Natural killer cell (primary cell): ENCODE measurements around the gene RALGPS2. TPM values are rescaled to one million over a fixed set of nuclear protein-coding genes. Genes with fewer than 3 reads are reported as not detected.

Experiments used
- ATAC-seq, 3 donors: fragments of 150-1000 bp in 2 of 3; fragments of 200-7000 bp in 1 of 3; cut with Tn5 transposase; 1 replicate in 1 of 3; 2 replicates in 2 of 3; pipeline ENCODE4 v1.10.0; 2021; ENCODE audit warnings: mild to moderate bottlenecking in 2 of 3, moderate library complexity in 2 of 3
- DNase-seq, 2 donors: peaks; one replicate each; pipeline versions ENCODE4 v3.0.0 to v3.0.0-alpha.2; 2013 to 2021; ENCODE audit warnings: mixed read lengths in 1 of 2
- H3K27ac ChIP-seq: one replicate; pipeline ENCODE4 v1.5.1; 2013; ENCODE audit warnings: mild to moderate bottlenecking, low read length
- H3K27me3 ChIP-seq: one replicate; pipeline ENCODE4 v1.6.1; 2013; ENCODE audit warnings: low read length; ENCODE audit not compliant: control insufficient read depth, insufficient read depth
- H3K36me3 ChIP-seq: one replicate; pipeline ENCODE4 v1.6.1; 2013; ENCODE audit warnings: low read length; ENCODE audit not compliant: control insufficient read depth, insufficient read depth
- H3K4me1 ChIP-seq: one replicate; pipeline ENCODE4 v1.6.1; 2013; ENCODE audit warnings: low read length; ENCODE audit not compliant: control insufficient read depth, insufficient read depth
- H3K4me3 ChIP-seq: one replicate; pipeline ENCODE4 v1.5.1; 2013; ENCODE audit warnings: low read length
- H3K9me3 ChIP-seq: one replicate; pipeline ENCODE4 v1.6.1; 2013; ENCODE audit warnings: low read length; ENCODE audit not compliant: control insufficient read depth, insufficient read depth
- H3K27ac Mint-ChIP-seq, 2 donors: one replicate each; pipeline ENCODE4 v1.8.0; 2022; ENCODE audit warnings: mild to moderate bottlenecking in 2 of 2, mixed read lengths in 2 of 2, moderate library complexity in 1 of 2
- H3K27me3 Mint-ChIP-seq, 2 donors: one replicate each; pipeline ENCODE4 v1.8.0; 2022; ENCODE audit warnings: low read depth in 2 of 2, mixed read lengths in 2 of 2
- H3K36me3 Mint-ChIP-seq: one replicate; pipeline ENCODE4 v1.8.0; 2022; ENCODE audit warnings: mixed read lengths
- H3K4me1 Mint-ChIP-seq, 2 donors: one replicate each; pipeline ENCODE4 v1.8.0; 2022; ENCODE audit warnings: mixed read lengths in 2 of 2
- H3K4me3 Mint-ChIP-seq: one replicate; pipeline ENCODE4 v1.8.0; 2022; ENCODE audit warnings: mild to moderate bottlenecking, moderate library complexity, mixed read lengths
- H3K9me3 Mint-ChIP-seq, 2 donors: one replicate each; pipeline ENCODE4 v1.8.0; 2022; ENCODE audit warnings: mixed read lengths in 2 of 2
- CTCF ChIP-seq: fragments of 200-600 bp; IDR thresholded peaks from one replicate; pipeline ENCODE4 v1.8.0; 2022; ENCODE audit warnings: antibody characterized with exemption
- WGBS: methylation state at CpG from one replicate; pipeline ENCODE4 v1.1.7; 2013; ENCODE audit warnings: missing lambda C conversion rate; ENCODE audit not compliant: insufficient coverage; 5-methylcytosine and 5-hydroxymethylcytosine counted together
- intact Hi-C: fragments of 100-400 bp; cut with micrococcal nuclease; formaldehyde crosslinking; loops from one replicate; pipeline ENCODE4 v1.14.2; 2022
- total RNA-seq, 4 donors: library from RNA; stranded (reverse); fragments of 120-200 nt in 1 of 4; gene quantifications; one replicate each; pipeline versions ENCODE4 v1.2.3 to v1.2.4, GENCODE V29; 2013 to 2022

Gene RALGPS2
- total RNA-seq, 3 donors from 2014 or later (not counting 1 experiment from before 2014, with no cell fraction given): 11.1 to 12.4 (median 11.8) TPM

DNA sequence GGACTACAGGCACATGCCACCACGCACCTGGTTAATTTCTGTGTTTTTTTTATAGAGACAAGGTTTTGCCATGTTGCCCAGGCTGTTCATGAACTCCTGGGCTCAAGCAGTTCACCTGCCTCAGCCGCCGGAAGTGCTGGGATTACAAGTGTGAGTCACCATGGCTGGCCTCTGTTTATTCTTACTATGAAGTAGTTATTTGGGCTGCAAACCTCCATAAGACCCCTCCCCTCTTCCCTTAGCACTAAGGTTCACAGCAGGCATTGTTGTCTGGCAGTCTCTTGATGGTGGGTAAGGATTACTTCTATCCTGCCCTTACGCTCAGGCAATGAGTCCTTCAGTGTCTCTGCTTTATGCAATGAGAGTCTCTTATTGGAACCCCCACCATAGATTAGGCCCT is 94.1 kb downstream of the RALGPS2 start:
- H3K27ac ChIP-seq: no peak overlapping the region
- no peak for TF ChIP-seq CTCF
- H3K9me3 Mint-ChIP-seq: no peaks in the 10 kb centered on the region
- no peaks in the 10 kb centered on the region for H3K9me3 ChIP-seq
- no peaks in the 10 kb centered on the region for H3K4me1 ChIP-seq
- no peak overlapping the region for H3K27ac Mint-ChIP-seq
- H3K4me3 ChIP-seq: no peak overlapping the region
- peaks cover 0 to 5% of the 10 kb centered on the region in 2 donors for H3K4me1 Mint-ChIP-seq
- 100% methylated on average over 4 of the region's 4 CpGs for WGBS
- no peak for DNase-seq
- H3K36me3 ChIP-seq: no peaks in the 10 kb centered on the region
- no peaks in the 10 kb centered on the region for H3K36me3 Mint-ChIP-seq
- intact Hi-C loops: no loop called here
- no peaks in the 10 kb centered on the region for H3K27me3 ChIP-seq
- ATAC-seq: no peak
- no peaks in the 10 kb centered on the region for H3K27me3 Mint-ChIP-seq
- no peak overlapping the region for H3K4me3 Mint-ChIP-seq

DNA sequence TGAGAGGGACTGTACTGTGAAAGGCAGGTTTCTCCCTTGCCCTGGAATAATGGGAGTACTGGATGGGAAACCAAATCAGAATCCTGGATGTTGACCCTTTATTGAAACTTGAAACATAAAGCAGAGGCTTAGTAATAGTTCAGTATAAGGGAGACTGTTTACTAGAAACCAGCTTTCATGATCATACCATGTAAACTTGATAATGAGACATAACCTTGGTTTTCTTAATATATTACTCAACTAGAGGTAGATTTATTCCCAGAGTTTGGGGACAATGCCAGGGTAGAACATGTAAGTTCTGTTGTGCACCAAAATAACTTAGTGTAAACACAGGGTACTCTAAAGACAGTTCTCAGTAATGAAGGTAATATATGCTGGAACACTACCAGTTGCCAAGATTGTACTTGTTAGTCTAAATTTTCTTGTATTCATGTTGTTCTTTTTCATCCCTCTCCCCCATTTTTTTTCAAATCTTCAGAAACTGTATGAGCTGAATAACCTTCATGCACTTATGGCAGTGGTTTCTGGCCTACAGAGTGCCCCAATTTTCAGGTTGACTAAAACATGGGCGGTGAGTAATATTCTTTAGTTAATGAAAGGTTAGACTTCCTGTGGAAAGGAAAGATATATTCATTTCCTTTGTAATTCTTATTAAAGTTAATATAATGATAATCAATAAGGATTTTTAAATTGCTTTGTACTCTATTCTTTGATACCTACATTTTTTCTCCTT is 96.3 kb downstream of the RALGPS2 start:
- H3K4me3 Mint-ChIP-seq: no peak overlapping the region
- Histone ChIP-seq H3K9me3 (no peaks in the 10 kb centered on the region), H3K4me1 (no peaks in the 10 kb centered on the region), H3K4me3 (no peak overlapping the region), H3K36me3 (no peaks in the 10 kb centered on the region), H3K27me3 (no peaks in the 10 kb centered on the region), H3K27ac (no peak overlapping the region)
- no CpG with 5 or more reads among the region's 1 CpG for WGBS
- no peak for TF ChIP-seq CTCF
- no peaks in the 10 kb centered on the region for H3K27me3 Mint-ChIP-seq
- ATAC-seq: no peak
- H3K36me3 Mint-ChIP-seq: no peaks in the 10 kb centered on the region
- intact Hi-C loops: no loop called here
- no peaks in the 10 kb centered on the region for H3K9me3 Mint-ChIP-seq
- H3K27ac Mint-ChIP-seq: no peak overlapping the region
- peaks cover 0 to 5% of the 10 kb centered on the region in 2 donors for H3K4me1 Mint-ChIP-seq
- DNase-seq: no peak

- Histone ChIP-seq H3K36me3 (no peaks in the 10 kb centered on the region), H3K27ac (no peak overlapping the region), H3K4me3 (no peak overlapping the region), H3K27me3 (no peaks in the 10 kb centered on the region), H3K9me3 (no peaks in the 10 kb centered on the region), H3K4me1 (no peaks in the 10 kb centered on the region)
- Mint-ChIP-seq H3K4me3 (no peak overlapping the region), H3K36me3 (no peaks in the 10 kb centered on the region), H3K27ac (no peak overlapping the region), H3K4me1 (no peaks in the 10 kb centered on the region), H3K27me3 (no peaks in the 10 kb centered on the region), H3K9me3 (no peaks in the 10 kb centered on the region)
- no peak for TF ChIP-seq CTCF
- intact Hi-C loops: no loop called here
- 84% methylated on average over 2 of the region's 2 CpGs for WGBS
- DNase-seq (no peak), ATAC-seq (no peak)
Observed at GRCh38 chr1:178825167-178825566, 100.1 kb downstream of the RALGPS2 start.

DNA sequence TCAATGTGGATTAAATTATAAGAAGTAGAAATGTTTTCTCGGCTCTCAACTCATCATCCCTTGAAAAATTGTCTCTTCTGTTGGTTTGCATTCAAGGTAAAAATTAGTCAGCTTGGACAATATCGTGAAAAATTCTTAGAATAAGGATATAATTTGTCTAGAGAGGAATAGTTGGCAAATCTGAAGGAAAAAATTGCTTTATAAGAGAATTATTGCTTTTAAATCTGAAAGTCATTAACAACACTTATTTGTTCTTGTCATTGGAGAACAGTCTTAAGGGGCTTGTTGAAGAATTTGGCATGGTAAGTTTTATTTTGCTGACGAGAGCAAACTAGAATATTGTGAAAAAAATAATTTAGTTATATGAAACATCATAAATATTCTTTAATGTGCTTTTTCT is 119.4 kb downstream of the RALGPS2 start:
- no peaks in the 10 kb centered on the region for H3K9me3 ChIP-seq
- 94% methylated on average over 2 of the region's 3 CpGs for whole genome bisulfite sequencing
- intact Hi-C loops: no loop called here
- H3K36me3 Mint-ChIP-seq: no peaks in the 10 kb centered on the region
- H3K9me3 Mint-ChIP-seq: no peaks in the 10 kb centered on the region
- TF ChIP-seq CTCF: no peak
- ATAC-seq (no peak), DNase-seq (no peak)
- H3K4me1 Mint-ChIP-seq: no peaks in the 10 kb centered on the region
- H3K36me3 ChIP-seq: no peaks in the 10 kb centered on the region
- H3K27me3 ChIP-seq: no peaks in the 10 kb centered on the region
- H3K4me3 ChIP-seq: no peak overlapping the region
- no peak overlapping the region for H3K4me3 Mint-ChIP-seq
- no peaks in the 10 kb centered on the region for H3K4me1 ChIP-seq
- no peak overlapping the region for H3K27ac Mint-ChIP-seq
- no peaks in the 10 kb centered on the region for H3K27me3 Mint-ChIP-seq
- H3K27ac ChIP-seq: no peak overlapping the region
